Measurements from ENCODE around the gene ADGRG2.
"Not testable (repeated sequence)": the region's sequence is repeated elsewhere in the genome, so short reads cannot be mapped to it uniquely, and the experiment has no call there.

Gene ADGRG2

GRCh38 chrX:19003756-19004155, 118.5 kb downstream of the ADGRG2 start:
- DNase-seq (ENCODE audit: low read depth), result no peak

GRCh38 chrX:18998653-18999052, 123.6 kb downstream of the ADGRG2 start:
- DNase-seq (ENCODE audit: low read depth), result no peak

- no peak for DNase-seq (ENCODE audit: low read depth)
Measured at GRCh38 chrX:18997916-18998315, 124.4 kb downstream of the ADGRG2 start.

GRCh38 chrX:18996536-18996935, 125.7 kb downstream of the ADGRG2 start:
- DNase-seq (ENCODE audit: low read depth), result no peak

- peak; percentile 10 for DNase-seq (ENCODE audit: low read depth)
Measured at GRCh38 chrX:18995221-18995620, 127.0 kb downstream of the ADGRG2 start.

- DNase-seq (ENCODE audit: low read depth), result peak; percentile 33
Measured at GRCh38 chrX:18994713-18995112, 127.6 kb downstream of the ADGRG2 start.

- DNase-seq (ENCODE audit: low read depth), result no peak
Measured at GRCh38 chrX:18992829-18993228, 129.4 kb downstream of the ADGRG2 start.

- no peak for DNase-seq (ENCODE audit: low read depth)
Measured at GRCh38 chrX:18985186-18985435, 137.2 kb downstream of the ADGRG2 start.

GRCh38 chrX:18984381-18985185, 137.7 kb downstream of the ADGRG2 start:
- peak; percentile 47 for DNase-seq (ENCODE audit: low read depth)

- DNase-seq (ENCODE audit: low read depth), result peak; percentile 17
Measured at GRCh38 chrX:18983666-18984380, 138.4 kb downstream of the ADGRG2 start, which contains the start of gene PHKA2. Gene PHKA2, minus strand, starts transcription at chrX:18984114. Its CDS starts 182 bp downstream, at chrX:18983932.

GRCh38 chrX:18981124-18981807, 141.0 kb downstream of the ADGRG2 start:
- DNase-seq (ENCODE audit: low read depth), result no peak

- DNase-seq (ENCODE audit: low read depth), result not testable (repeated sequence)
Measured at GRCh38 chrX:18980262-18980661, 142.0 kb downstream of the ADGRG2 start.

- DNase-seq (ENCODE audit: low read depth), result no peak
Measured at GRCh38 chrX:18974993-18975392, 147.3 kb downstream of the ADGRG2 start.

- no peak for DNase-seq (ENCODE audit: low read depth)
Measured at GRCh38 chrX:18973527-18974192, 148.6 kb downstream of the ADGRG2 start.

GRCh38 chrX:18971506-18971905, 150.8 kb downstream of the ADGRG2 start:
- no peak for DNase-seq (ENCODE audit: low read depth)

GRCh38 chrX:18970465-18970864, 151.8 kb downstream of the ADGRG2 start:
- no peak for DNase-seq (ENCODE audit: low read depth)

GRCh38 chrX:18966624-18967023, 155.6 kb downstream of the ADGRG2 start:
- DNase-seq (ENCODE audit: low read depth), result no peak

- no peak for DNase-seq (ENCODE audit: low read depth)
Measured at GRCh38 chrX:18964901-18965300, 157.4 kb downstream of the ADGRG2 start.

GRCh38 chrX:18964026-18964425, 158.2 kb downstream of the ADGRG2 start:
- no peak for DNase-seq (ENCODE audit: low read depth)

GRCh38 chrX:18962329-18962728, 159.9 kb downstream of the ADGRG2 start:
- DNase-seq (ENCODE audit: low read depth), result no peak

GRCh38 chrX:18961686-18962085, 160.6 kb downstream of the ADGRG2 start:
- peak; percentile 10 for DNase-seq (ENCODE audit: low read depth)

GRCh38 chrX:18956303-18957032, 165.8 kb downstream of the ADGRG2 start:
- no peak for DNase-seq (ENCODE audit: low read depth)
